Stimulated activated CD4-positive, alpha-beta T cell treated with anti-CD3 and anti-CD28 coated beads, Interleukin-1b, Interleukin-23, amount 100 ng/mL, for 24 hours (primary cell): ENCODE results near the gene BNIP3.
"Not testable (repeated sequence)": the region's sequence is repeated elsewhere in the genome, so short reads cannot be mapped to it uniquely, and the experiment has no call there.

Source experiments
- DNase-seq, 4 experiments: peaks; one replicate each; pipeline ENCODE4 v3.0.0-alpha.2; 2020; ENCODE audit warnings: low read depth in 4 of 4, low spot score in 1 of 4

BNIP3 gene

DNA sequence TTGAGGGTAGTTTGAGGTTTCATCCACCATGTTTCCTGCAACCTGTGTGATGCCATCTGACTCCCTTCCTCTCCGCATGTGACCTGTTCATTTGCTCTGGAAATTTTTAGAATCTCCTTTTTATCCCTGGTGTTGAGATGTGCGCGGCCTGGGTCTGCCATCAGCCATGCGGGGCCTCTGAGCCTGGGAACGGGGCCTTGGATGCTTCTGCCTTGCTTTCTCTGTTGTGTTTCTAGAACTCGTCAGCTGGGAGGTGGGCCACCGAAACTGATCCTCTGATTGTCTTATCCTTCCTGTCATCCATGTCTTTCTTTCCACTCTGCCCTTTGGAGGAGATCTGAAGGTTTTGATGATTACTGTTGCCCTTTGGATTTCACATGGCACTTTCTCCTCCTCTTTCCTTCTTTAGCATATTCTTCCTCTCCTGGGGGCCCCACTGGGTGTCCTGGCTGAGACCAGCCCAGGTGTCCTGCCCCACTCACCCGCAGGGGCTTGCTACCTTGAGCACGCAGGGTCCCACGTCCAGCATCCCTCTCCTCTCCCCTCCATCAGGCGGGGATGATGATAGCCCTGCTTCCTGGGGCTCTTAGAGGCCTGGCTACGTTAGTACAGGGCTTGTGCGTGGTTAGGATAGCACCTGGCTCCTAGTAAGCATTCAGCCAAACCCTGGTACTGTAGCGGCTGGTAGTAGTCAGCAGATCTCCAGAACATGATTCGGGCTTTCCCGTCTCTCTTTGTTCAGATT lies 51.0 kb downstream of the BNIP3 start:
- DNase-seq: no peak

DNA sequence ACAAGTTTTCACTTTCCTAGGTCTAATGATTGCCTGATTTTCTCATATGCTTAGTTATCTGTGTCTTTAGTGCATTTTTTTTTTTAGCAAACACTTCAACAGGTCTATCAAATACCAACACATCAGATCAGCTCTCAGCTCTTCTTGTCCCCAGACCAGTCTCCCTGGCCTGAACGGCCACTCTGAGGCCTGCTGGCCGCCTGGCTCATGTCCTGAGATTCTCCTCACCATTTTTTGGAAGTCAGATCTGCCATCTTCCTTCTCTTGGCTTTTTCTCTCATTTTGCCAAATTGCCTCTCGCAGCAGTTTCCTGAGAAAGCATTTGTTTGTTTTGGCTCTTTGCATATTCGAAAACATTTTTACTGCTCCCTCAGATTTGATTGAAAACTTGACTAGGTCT lies 51.6 kb downstream of the BNIP3 start:
- no peak for DNase-seq

DNA sequence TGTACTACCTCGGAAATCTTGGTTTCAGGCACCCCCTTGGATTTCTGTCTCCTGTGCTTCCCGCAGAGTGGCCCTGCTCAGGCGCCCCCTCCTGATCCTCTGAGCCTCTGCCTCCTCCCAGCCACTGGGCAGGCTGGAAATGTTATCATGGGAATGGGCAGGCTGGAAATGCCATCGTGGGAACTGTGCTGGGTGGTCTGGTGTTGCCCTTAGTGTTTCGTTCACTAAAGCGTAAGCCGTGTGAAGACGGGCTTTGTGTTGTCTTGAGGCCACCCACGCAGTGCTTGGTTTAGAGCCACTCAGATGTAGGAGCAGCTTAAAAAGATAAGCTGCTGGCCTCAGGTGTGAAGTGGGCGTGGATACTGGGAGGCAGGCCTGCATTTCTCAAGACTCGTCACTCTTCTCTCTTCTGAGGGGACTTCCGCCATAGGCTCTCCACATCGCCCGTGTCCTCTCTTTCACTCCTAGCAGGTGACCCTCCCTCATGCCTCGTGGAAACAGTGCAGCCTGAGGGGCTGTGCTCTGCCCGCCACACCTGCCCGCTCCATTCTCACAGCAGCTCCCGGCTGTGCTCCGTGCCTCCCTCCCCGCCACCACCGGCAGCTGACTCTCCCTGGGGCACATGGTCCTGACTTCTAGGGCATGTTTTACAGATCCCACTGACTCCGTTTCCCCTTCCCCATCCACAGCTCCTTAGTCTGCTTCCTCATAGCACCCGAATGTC lies 52.4 kb downstream of the BNIP3 start:
- DNase-seq: no peak

DNA sequence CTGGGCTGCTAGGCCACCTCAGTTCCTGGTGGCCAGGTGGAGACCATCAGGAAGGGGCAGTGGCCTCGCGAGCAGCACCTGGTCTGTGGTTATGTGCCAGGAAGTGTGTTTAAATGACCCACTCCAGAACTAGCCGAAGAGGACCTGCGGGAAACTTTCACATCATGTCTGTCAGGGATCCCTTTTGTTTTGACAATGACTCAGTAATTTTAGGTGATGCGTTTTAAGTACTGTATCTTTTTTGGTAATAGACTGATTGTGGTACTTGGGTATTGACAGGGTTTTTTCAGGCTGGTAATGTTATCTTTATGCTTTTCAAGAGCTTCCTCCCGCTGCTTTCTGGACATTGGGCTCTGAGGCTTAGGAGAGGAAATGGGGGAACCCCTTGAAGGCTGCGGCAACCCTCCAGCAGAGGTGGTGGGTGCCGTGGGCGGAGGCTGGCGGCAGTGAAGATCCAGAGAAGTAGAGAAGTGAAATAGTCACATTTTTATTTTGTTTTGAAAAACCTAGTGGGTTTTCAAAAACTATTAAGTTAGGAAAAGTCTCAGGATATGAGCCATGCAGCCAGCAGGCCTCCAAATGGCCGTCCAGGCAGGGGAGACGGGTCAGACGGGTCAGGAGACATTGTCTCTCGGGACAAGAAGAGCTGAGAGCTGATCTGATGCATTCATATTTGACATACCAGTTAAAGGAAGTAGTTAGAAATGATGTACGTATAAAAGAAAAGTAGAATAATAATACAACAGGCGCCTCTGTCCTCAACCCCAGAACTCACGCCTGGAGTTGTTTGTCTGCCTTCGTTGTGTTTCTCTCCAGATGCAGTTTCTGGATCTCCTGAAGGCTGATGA lies 53.3 kb downstream of the BNIP3 start:
- peak in 2 of 4 experiments; percentile 33 to 51 for DNase-seq

DNA sequence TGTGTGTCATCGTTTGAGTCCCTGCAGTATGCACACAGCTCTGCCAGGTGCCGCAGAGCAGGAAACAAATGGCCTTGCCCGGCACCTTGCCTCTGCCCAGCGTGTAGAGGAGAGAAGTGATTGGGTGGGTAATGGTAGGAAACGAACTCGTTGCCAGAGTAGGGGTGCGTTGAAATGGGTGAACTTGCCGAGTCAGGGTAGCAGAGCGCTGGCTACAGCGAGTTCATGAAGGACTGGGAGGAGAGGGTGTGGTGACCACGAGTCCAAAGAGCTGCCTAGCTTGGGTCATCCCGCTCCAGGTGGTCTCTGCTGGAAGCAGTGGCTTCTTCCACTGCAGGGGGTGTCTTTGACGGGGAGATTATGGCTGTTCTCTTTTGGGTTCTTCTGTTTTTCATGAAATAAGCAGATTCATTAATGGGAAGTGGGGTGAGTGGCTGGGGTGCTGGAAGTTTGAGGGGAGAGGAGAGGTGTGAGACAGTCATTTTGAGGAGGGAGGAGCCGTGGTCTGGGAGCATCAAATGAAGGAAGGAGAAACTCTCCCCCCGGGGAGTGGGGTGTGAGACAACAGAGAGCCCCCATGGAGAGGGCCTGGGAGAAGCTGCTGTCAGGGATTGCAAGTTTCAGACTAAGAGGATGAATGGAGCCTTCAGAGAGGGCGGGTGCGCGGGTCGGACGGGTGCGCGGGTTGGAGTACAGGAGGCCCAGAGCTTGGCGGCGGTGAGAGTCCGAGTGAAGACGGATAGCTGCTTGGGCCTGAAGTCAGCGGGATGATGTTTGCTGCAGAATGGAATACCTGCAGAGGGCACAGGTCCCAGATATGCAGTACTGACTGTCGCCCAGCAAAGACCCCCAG lies 54.8 kb downstream of the BNIP3 start:
- no peak for DNase-seq

DNA sequence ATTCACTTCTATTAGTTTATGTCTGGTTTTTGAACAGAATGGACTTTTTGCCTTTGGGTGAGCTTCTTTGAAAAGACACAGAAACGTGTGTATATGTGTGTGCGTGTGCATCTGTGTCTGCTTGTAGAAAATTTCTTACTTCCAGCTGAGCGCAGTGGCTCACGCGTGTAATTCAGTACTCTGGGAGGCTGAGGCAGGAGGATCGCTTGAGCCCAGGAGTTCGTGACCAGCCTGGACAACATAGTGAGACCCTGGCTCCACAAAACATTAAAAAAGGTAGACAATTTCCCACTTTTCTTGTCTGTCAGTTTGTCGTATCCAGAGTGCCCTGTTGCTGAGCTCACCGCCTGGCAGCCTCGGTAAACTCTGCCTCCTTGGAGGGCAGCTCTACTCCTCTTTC lies 55.5 kb downstream of the BNIP3 start:
- no peak for DNase-seq

DNA sequence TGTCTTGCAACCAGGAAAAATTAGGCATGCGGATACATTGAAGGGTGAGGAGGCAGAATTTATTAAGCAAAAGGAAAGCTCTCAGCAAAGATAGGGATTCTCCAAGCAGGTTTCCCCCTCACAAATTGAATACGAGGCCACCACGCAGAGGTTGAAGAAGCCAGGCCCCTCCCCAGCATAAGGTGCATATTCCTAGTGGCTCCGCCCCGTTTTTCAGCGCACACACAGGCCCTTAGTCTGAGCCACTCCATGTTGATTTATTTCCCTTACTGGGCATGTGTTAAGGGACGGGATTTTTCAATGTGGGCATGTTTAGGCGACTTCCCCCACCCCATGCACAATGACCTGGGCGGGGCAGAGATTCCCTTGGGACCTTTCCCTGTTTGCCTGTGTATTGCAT lies 56.0 kb downstream of the BNIP3 start:
- no peak for DNase-seq

DNA sequence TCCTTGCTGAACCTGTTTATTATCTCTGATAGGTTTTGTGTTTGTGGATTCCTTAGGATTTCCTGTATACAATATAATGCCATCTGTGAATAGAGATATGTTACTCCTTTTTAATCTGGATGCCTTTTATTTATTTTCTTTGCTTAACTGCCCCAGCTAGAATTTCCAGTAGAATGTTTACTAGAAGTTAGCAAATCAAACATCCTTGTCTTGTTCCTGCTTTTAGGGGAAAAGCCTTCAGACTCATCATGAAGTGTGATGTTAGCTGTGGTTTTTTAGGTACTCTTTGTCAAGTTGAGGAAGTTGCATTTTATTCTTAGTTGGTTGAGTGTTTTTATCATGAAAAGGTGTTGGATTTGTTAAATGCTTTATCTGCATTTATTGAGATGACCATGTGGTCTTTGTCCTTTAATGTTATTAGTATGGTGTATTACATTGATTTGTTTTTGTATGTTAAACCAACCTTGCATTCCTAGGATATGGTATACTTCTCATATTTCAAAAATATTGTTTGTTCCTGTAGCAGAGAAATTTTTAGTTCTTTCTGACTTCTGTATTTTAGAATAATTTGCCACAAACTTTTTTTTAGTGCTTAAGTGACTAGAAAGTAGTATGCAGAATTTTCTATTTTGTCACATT lies 56.6 kb downstream of the BNIP3 start:
- no peak for DNase-seq

DNA sequence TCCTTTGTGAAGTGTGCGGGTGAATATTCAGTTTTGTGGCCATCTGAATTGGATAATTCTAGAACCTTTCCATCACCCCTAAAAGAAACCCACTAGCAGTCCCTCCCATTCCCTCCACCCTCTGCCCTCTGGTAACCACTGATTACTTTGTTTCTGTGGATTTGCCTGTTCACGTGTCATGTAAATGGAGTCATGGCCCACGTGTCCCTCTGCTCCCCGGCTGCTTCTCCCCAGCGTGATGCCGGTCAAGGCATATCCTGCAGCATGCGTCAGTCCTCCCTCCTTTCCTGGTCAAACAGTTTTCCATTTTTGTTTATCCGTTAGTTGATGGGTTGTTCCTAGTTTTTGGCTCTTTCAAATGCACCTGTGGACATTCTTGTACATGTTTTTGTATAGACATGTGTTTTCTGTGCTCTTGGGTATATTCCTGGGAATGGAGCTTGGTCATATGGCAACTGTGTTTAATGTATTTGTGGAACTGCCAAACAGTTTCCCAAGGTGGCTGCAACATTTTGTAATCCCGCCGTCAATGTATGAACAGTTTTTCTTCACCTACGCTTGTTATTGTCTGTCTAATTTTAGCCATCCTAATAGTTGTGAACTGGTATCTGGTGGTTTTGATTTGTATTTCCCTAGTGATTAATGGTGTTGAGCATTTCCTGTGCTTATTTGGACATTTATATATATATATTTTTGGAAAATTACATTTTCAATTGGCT lies 58.5 kb downstream of the BNIP3 start:
- no peak for DNase-seq

DNA sequence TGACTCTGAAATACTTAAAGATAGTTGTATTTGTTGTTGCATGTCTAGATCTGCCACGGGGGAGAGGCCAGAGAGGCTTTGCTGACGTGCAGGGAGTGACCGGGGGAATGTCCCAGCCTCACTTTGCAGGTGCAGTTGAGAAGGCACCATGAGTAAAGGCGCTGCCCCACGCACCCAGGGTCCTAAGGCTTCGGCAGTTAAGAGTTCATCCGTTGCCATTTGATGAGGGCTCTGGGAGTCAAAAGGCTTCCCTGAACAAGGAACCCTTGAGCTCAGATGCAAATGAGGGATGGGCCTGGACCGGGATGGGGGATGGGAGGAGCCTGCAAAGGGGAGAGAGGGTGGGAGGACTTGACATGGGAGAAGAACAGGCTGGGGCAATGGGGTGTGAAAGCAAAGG lies 60.5 kb downstream of the BNIP3 start:
- DNase-seq: no peak

DNA sequence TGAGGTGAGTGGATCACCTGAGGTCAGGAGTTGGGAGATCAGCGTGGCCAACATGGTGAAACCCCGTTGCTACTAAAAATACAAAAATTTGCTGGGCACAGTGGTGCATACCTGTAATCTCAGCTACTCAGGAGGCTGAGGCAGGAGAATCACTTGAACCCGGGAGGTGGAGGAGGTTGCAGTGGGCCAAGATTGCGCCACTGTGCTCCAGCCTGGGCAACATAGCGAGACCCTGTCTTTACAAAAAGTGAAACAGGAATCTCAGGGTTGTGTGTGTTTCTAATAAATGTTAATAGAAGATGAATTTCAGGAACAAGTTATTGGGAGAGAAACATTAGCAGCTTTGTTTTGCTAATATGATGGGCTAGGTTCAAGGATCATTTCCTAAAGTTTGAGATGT lies 61.0 kb downstream of the BNIP3 start:
- DNase-seq: no peak

DNA sequence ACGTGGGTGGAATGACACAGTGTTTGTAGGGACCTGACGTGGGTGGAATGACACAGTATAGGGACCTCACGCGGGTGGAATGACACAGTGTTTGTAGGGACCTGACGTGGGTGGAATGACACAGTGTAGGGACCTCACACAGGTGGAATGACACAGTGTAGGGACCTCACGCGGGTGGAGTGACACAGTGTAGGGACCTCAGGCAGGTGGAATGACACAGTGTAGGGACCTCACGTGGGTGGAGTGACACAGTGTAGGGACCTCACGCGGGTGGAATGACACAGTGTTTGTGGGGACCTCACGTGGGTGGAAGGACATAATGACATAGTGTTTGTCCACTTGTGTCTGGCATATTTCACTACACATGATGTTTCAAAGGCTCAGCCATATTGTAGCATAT lies 61.6 kb downstream of the BNIP3 start:
- DNase-seq: no peak

DNA sequence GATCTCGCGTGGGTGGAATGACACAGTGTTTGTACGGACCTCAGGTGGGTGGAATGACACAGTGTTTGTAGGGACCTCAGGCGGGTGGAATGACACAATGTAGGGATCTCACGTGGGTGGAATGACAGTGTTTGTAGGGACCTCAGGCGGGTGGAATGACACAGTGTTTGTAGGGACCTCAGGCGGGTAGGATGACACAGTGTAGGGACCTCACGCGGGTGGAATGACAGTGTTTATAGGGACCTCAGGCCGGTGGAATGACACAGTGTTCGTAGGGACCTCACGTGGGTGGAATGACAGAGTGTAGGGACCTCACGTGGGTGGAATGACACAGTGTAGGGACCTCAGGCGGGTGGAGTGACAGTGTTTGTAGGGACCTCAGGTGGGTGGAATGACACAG lies 62.3 kb downstream of the BNIP3 start:
- DNase-seq: not testable (repeated sequence)
